Measurements from ENCODE around the gene VWA8.

VWA8 gene

DNA sequence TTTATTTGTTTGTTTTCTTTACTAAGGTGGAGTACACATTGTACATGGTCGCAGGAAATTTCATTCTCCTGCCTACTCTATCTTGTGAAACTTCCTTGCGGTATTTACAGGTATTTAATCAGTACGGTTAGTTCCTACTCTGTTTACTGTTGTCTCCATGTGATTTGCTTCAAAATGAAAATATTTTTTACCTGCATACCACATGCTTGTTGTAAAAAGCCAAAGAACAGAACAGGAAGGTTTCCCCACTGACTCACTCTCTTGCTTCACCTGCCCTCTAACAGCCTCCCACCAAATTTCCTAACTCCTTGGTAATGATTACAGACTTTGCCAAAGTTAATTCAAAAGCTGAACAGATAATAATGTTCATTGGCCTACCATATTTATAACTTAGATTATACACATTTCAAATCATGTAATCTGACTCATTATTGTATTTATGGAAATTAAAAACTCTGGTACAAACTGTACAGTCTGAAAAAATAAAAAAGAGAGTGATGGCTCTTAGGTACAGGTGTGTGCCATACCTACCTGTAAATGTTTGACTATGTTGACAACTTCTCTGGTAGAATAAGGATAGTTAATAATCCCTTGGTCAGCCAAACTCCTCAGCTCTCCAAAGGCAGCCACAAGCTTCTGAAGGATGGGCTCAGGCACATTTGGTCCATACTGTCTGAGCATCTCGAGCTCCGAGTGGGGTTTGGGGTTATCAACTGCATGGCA, 239.9 kb downstream of the VWA8 start:
- DNase-seq, result no peak

DNA sequence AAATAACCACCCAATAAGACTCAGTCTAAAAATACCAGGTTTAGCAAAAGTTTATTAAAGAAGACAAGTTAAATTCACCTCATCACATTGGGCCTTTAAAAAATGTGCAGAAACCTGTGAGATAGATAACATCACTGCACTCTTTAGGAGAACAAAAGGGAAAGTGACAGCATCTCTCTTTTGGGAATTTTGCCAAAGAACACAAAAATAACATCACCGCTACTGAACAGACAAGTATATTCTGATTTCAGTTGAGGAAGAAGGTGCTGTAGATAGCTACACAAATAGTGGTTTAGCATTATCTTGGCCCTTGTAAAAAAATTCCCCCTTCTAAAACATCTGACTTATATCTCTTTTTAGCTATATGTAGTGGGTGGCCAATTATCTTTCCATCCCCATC, 244.7 kb downstream of the VWA8 start:
- no peak for DNase-seq

DNA sequence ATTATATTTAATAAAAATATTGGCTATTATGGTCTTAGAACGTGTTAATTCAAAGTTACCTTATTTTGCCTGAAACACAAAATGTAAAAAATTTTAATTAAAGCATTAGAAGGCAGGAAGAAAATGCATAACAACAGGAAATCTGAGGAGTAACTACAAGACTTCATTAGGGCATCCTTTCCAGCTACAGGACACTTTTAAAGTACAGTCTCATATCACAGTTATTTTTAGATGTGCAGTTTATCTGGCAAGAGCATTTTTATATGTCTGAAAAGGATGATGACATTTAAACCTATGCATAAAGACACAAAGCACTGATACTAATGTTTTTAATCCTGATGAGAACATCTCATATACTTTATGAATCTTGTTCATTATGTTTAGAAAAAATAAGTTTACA, 247.5 kb downstream of the VWA8 start:
- DNase-seq, result no peak

DNA sequence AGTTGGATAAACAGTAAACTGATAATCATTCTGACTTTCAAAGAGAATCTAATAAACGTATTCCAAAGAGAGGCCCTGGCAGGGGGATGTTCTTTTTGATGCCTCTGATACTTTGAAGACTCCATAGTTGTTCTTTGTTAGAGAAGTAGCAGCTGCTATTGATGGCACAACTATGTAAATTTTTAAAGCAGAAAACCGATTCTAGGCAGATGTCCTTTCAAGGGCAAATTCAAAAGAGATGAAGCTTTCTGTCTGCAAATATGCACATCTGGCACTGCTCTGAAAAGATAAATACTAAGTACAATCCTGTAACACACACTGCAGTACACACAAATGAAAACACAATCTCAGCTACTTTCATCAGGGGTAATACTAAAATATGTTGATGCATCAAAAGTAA, 250.1 kb downstream of the VWA8 start:
- DNase-seq, result no peak

DNA sequence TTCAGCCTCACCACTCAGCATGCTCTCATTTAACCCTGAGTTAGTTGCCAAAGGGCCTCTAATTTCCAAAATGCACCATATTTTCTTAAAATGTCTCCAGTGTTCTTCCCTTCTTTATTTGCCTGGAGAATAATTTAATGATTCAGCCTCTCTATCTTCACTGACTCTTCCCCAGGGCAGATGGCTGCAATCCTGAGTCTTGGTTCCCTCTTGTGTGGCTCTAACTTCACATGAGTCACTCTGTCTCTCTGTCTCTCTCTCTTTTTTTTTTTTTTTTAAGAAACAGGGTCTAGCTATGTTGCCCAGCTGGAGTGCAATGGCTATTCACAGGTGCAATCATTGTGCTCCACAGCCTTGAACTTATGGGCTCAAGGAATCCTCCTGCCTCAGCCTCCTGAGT, 251.4 kb downstream of the VWA8 start:
- DNase-seq, result no peak

DNA sequence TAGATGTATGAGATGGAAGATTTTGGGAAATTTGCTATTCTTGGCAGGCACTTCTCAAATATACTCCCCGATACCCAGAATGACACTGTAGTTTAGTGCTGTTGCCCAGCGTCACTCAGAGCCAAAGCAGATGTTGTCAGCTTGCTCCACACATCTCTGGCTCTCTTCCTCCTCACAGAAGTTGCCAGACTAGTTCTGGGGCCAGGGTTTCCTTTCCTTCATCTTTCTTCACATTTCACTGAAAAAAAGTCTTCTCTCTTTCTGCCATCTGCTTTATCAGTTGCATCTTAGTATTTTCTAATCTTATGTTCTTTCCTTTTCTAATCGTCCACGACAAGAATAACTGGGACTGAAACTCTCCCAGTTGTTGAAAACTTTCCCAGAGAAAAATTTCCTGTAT, 252.2 kb downstream of the VWA8 start:
- no peak for DNase-seq

DNA sequence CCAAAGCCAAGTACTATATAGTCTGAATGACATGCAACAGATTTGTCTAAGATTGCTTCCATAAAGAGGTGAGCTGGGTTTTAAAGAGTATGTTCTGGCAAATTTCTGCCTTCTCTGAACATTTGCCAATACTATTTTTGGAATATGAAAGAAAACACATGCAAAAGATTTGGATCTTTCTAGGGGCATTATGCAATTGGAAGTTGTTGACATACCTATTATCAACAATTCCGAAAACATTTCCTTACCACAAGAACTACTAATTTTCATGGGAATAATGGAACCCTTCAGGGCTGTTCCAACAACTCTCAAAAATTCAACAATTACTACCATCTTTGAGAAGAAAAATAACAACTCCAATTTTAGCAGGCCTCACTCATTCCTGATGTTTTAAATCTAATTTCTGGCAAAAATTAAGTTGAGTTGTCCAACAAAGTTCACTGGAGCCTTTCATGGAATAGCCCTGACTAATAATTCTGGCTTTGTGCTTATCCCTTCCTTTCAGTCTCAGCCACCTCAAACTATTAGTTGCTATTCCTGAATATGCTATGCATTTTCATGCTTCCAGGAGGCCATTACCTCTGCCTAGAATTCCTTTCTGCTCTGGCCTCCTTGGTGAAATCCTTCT, 253.6 kb downstream of the VWA8 start:
- DNase-seq, result no peak

DNA sequence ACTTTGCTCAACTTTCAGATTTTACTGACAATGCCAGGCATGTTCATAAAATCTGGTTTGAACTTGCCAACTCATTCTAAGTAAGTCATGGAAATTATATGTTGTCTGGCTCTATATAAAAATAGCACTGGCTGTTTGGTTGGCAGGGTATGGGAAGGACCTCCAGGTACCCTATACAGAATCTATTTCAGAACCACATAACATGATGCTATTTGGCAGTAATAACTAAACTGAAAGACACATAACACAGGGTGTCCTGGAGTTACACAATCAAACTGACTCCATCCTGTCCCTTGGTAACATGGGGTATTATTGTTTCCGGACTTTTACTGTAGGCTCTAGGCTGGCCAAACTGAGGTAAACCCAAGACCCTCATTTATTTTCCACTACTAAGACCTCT, 254.8 kb downstream of the VWA8 start:
- no peak for DNase-seq

DNA sequence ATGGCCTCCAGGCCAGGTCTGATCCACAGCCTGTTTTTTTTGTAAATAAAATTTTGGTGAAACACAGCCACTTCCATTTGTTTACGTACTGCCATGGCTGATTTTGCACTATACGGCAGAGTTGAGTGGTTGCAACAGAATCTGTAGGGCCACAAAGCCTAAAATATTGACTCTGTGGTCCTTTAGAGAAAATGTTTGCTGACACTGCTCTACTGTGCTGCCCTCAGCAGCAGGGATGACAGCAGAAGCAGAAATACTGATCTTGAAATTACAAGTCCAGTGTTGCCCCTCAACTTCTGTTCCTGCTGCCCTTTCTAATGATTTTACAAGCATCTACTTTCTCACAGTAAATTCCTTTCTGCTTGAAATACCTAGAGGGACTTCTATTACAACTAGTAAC, 258.4 kb downstream of the VWA8 start:
- DNase-seq, result no peak

DNA sequence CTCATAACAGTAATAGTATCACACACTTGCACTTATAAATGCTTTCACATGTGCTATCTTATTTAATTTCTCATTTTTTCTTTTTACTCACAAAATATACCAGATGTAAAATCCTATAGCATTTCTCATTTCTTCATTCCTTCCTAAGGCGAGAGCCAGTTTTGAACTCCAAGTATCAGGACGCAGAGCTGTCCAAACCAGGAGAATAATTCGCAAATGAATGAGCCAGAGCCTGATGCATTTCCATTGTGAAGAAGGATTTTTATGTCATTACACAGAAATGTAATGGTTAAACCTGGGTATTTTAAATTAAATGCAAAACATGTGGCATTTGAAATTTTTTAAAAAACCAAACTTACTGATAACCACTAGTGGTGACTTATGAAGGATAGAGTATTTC, 259.2 kb downstream of the VWA8 start:
- DNase-seq, result no peak

DNA sequence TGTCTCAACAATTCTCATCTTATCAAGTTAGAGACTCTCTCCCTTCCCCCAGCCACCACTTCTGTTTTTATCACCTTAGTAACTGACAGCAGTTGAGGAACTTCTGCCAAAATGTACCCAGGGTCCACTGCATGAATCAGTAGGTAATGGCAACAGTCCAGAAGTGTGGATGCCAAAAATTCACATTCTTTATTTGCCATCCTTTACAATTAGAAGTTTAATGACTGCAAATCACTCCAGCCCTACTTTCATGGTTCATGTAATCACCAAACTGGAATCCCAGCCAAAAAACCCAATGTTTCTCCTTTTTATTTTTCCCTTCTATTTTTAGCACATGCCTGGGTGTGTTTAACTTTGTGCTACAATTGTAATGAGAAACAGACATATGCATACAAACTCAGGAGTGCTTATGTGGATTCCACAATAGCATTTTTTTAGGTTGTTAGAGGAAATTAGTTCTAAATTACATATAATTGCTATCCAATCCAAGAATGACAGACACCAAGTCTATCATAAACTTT, 260.1 kb downstream of the VWA8 start:
- DNase-seq, result no peak

DNA sequence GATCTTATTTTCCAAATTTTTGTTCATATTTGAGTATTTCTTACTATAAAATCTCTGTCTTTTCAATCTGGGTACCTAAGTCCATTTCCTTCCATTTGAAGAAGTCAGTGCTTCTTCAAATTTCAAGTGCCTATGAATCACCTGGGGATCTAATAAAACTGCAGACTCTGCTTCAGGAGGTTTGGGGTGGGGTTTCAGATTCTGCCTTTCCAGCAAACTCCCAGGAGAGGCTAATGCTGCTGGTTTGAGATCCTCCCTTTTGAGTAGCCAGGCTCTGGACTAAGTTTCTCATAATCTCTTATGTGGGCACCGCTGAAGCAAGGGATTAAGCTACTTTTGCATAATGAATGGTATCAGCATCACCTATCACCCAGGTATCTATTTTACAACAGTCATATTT, 261.1 kb downstream of the VWA8 start:
- no peak for DNase-seq

DNA sequence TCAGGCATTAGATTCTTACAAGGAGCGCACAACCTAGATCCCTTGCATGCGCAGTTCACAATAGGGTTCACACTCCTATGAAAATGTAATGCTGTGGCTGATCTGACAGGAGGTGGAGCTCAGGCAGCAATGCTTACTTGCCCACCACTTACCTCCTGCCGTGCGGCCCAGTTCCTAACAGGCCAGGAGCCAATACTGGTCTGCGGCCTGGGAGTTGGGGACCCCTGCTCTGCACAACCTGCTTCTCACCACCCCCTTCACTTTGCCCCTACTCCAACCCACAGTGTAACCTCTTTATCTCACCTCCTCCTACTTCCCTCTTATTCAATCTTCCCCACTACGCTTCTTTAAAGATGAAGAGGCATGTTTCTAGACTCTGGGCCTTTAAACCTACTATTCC, 263.3 kb downstream of the VWA8 start:
- no peak for DNase-seq

DNA sequence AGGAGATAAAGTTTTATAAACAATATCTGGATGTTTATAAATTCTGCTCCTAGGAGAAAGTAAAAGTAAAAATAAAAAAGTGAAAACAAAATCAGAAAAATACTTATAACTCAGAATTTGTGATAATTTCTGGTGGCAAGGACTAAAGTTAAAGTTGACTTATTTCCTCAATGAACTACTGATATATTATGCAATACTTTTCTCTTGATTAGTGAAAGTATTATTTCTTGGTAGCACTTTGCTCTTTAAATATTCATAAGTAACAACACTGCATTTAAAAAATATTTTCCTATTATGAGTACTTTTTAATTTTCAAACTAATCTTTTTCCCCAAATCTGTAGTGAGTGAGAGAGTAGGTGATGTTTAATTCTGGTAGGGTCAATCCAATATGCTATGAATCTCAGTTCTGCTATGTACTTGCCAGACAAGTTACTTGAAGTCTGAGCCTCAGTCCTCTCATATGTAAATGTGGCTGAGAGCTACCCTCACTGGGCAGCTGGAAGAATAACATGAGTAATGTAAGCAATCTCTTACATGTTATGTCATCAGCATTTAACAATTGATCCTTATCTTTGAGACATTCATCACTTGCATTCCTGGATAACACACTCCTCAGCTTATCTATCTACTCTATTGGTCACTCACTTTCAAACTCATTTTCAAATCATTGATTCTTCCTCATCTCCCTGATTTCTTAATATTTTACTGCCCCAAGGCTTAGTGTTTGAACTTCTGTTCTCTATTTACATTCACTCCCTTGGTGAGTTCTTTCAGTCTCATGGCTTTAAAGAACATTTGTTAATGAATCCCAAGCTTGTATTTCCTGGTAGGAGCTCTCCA, 264.5 kb downstream of the VWA8 start:
- DNase-seq, result no peak

DNA sequence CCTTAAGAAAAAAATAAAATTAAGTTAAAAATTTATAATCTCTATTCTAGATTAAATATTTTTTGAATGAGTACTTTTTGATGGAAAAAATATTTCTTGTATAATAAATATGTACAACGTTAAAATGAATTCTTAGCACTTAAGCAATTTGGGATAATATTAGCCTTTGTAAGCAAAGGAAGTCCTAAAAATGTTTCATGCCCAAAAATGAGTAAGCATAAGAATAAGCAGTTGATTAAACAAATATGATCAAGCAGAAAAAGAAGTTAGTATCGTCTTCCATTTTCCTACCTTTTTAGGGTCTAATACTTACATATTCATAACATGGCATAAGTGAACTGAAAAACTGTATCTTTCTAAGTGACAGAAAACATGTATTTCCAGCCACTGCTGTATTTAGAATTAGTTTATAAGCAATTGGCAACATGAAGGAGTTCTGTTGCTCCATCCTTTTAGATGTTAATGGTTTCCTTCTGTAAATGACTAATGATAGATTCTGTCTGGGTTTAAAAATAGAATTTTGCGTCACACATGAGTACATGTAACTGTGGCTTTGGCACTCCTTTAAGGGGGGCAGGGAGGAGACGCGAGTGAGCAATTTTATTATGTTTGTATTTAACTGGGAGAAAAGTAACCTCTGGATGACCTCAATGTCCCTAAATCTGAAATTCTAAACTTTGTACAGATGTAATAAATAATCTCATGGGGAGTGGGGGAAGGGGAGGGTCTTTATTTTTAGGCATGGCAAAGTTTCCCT, 266.2 kb downstream of the VWA8 start:
- DNase-seq, result no peak

DNA sequence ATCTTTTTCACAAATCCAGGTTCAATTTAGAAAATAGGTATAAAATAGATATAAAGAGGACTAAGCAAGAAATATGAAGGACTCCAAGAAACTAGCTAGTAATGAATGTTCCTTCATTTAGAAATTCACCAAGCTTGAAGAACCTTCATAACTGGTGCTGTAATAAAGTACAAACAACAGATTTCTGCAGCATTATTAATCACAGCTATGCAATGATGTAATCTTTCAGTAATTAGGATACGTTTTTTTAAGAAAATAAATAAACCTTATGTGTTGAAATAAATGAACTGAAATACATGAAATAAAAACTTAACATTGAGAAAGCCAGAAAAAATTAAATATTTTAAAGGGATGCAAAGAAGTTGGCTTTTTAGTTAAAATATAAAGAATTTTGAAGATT, 267.5 kb downstream of the VWA8 start:
- no peak for DNase-seq

DNA sequence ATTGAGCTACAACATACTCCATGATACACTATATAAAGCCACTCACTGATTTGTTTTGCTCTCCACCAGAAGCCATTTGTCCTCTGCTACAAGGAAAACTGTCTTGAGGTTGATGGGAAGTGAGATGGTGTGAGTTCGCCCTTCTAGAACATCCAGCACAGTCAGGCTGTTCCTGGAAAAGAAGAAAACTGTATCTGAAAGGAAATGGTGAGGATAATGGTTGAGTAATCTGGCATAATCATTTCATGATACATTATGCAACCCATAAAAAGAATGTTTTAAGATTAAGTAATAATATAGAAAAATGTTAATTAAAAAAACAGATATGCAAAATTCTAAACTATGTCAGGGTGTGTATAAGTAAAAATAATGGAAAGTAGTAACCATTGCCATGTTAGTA, 269.6 kb downstream of the VWA8 start:
- no peak for DNase-seq

DNA sequence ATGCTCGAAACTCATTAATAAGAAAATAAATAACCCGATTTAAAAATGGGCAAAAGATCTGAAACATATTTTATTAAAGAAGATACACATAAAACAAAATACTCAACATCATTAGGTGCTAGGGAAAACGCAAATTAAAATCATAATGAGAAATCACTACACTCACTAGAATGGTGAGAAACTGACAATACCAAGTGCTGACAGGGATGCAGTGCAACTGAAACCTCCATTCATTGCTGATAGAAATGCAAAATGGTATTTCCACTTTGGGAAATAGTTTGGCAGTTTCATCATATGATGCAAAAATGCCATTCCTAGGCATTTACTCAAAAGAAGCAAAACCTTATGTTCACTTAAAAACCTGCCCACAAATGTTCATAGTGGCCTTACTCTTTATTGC, 278.1 kb downstream of the VWA8 start:
- no peak for DNase-seq

DNA sequence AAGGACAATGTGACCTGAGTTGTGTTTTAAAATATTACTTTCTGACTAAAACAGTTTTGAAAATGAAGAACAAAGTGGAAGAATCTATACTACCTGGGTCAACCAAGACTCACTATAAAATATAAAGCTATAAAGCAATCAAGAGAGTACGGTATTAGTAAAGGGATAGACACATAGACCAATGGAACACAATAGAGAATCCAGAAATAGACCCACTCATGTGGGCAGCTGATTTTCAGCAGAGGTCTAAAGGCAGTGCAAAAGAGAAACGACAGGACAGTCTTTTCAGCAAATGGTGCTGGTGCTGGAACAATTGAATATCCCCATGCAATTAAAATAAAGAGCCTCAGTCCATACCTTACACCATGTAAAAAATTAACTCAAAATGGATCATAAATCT, 278.9 kb downstream of the VWA8 start:
- DNase-seq, result no peak

DNA sequence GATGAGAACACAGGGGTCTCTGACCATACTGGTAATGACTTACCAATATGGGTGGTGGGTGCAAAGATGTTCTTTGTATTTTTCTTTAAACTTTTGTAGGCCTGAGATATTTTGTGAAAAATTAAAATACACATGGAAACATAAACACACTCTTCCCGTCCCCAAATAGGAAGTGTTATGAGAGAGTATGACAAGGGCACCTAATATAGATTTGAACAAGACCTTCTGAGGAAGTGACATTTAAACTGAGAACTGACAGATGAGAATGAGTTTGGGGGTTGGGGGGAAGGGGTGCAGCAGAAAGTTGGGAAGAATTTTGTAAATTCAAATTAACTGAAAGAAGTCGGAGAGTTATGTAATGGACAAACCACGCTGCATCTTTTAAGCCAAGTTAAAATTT, 279.3 kb downstream of the VWA8 start:
- no peak for DNase-seq

DNA sequence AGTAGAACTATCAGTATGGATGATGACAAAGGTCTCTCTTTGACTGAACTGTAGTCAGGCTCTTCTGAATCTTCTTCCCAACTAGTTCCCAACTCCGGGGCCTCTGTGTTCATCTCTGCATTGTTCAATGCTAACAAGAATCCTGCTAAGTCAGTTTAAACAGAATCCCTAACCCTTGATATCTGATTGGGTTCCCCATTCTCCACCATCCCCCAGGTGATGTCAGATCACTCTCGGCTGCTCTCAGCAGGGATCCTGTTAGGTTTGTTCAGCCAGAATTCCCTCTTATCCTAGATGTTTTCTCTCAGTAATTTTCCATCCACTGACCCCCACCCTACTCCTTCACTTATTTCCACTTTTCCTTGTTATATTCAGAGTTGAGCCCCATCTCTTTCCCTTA, 280.0 kb downstream of the VWA8 start:
- DNase-seq, result no peak

DNA sequence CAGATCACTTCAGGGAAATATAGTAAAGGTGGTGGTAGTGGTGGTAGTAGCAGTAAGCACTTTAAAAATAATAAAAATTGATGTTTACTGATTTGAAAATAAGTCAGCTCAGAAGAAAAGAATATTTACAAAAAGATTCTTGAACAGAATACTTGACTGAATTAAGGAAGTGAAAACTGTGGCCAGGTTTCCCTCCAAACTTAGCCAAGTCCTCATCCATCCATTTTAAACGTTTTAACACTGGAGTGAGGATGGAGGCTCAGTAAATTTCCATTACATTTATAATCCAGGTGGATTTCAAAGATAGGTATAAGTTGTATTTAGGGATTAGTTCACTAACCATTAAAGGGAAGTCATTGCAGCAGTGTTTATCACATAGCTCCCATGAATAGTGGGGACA, 282.1 kb downstream of the VWA8 start:
- DNase-seq, result no peak

DNA sequence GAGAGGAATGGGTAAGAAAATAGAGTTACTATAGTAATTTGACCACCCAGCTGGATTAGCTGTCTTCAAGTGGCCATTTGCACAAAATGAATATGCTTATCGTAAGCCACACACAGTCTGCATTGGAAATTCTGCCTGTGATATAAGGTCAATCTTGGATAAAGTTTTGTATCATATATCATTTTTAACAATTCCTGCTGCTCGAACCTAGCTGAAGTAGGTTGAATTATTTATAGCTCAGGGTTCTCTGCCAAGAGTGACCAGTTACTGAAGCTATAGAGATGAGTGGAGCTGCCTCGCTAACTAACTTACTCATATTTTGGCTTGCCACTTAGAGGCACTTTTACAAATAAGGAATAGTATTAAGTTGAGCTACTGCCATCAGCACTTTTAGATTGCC, 282.7 kb downstream of the VWA8 start:
- no peak for DNase-seq
